DMS53 treated with DMSO at 0.1 percent for 48 hours (cell line): ENCODE results near the gene CHPF2.

Experiments
- DNase-seq: peaks from one replicate; lab custom pipeline; 2025; ENCODE audit not compliant: unreplicated experiment; lab: John Stamatoyannopoulos, UW

CHPF2 gene

DNA sequence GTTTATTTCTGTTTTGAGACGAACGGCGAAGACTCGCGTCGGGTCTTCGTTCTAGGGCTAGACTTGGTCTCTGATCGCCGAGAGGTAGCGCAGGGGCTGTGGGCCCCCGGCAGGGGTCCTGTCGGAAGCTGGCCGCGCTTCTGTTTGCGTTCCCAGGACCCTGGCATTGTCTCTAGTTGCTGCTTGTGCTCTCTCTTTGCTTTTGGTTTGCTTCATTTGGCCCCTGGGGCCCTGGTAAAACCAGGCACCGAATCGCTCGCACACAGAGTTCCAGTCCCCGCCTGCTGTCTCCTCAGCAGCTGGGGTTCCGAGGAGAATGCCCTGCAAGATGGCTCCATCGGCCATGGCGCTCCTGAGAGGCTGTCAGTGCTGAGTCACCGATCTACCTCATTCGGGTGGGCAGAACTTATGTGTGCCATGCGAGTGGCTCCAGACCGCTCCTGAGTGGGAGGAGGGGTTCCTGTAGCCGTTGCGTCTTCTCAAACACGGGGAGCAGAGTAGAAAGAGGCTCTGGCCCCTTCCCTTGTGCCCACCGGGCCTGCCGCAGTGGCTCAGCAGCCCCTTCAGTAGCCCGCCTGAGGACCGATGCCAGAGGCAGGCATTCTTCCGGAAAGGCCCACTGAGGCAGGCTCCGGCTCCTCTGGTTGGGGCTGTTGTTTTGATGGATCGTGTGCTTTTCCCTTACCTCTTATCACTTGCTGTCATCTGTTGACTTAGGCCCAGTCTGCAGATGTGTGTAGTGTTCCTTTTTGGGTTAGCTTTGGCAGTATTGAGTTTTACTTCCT lies 826 bp downstream of the CHPF2 start:
- no peak for DNase-seq

DNA sequence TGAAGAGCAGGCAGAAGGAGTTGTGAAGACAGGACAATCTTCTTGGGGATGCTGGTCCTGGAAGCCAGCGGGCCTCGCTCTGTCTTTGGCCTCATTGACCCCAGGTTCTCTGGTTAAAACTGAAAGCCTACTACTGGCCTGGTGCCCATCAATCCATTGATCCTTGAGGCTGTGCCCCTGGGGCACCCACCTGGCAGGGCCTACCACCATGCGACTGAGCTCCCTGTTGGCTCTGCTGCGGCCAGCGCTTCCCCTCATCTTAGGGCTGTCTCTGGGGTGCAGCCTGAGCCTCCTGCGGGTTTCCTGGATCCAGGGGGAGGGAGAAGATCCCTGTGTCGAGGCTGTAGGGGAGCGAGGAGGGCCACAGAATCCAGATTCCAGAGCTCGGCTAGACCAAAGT lies 1.5 kb downstream of the CHPF2 start:
- DNase-seq, result no peak

GRCh38 chr7:151235091-151235787 lies 3.0 kb downstream of the CHPF2 start:
- DNase-seq, result no peak

- no peak for DNase-seq
These were observed 4.1 kb downstream of the CHPF2 start for GRCh38 chr7:151236406-151236805.

DNA sequence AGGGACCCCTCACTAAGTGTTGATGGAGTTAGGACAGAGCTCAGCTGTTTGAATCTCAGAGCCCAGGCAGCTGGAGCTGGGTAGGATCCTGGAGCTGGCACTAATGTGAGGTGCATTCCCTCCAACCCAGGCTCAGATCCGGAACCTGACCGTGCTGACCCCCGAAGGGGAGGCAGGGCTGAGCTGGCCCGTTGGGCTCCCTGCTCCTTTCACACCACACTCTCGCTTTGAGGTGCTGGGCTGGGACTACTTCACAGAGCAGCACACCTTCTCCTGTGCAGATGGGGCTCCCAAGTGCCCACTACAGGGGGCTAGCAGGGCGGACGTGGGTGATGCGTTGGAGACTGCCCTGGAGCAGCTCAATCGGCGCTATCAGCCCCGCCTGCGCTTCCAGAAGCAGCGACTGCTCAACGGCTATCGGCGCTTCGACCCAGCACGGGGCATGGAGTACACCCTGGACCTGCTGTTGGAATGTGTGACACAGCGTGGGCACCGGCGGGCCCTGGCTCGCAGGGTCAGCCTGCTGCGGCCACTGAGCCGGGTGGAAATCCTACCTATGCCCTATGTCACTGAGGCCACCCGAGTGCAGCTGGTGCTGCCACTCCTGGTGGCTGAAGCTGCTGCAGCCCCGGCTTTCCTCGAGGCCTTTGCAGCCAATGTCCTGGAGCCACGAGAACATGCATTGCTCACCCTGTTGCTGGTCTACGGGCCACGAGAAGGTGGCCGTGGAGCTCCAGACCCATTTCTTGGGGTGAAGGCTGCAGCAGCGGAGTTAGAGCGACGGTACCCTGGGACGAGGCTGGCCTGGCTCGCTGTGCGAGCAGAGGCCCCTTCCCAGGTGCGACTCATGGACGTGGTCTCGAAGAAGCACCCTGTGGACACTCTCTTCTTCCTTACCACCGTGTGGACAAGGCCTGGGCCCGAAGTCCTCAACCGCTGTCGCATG lies 5.2 kb downstream of the CHPF2 start:
- DNase-seq, result no peak

DNA sequence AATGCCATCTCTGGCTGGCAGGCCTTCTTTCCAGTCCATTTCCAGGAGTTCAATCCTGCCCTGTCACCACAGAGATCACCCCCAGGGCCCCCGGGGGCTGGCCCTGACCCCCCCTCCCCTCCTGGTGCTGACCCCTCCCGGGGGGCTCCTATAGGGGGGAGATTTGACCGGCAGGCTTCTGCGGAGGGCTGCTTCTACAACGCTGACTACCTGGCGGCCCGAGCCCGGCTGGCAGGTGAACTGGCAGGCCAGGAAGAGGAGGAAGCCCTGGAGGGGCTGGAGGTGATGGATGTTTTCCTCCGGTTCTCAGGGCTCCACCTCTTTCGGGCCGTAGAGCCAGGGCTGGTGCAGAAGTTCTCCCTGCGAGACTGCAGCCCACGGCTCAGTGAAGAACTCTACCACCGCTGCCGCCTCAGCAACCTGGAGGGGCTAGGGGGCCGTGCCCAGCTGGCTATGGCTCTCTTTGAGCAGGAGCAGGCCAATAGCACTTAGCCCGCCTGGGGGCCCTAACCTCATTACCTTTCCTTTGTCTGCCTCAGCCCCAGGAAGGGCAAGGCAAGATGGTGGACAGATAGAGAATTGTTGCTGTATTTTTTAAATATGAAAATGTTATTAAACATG lies 6.0 kb downstream of the CHPF2 start:
- DNase-seq, result no peak

DNA sequence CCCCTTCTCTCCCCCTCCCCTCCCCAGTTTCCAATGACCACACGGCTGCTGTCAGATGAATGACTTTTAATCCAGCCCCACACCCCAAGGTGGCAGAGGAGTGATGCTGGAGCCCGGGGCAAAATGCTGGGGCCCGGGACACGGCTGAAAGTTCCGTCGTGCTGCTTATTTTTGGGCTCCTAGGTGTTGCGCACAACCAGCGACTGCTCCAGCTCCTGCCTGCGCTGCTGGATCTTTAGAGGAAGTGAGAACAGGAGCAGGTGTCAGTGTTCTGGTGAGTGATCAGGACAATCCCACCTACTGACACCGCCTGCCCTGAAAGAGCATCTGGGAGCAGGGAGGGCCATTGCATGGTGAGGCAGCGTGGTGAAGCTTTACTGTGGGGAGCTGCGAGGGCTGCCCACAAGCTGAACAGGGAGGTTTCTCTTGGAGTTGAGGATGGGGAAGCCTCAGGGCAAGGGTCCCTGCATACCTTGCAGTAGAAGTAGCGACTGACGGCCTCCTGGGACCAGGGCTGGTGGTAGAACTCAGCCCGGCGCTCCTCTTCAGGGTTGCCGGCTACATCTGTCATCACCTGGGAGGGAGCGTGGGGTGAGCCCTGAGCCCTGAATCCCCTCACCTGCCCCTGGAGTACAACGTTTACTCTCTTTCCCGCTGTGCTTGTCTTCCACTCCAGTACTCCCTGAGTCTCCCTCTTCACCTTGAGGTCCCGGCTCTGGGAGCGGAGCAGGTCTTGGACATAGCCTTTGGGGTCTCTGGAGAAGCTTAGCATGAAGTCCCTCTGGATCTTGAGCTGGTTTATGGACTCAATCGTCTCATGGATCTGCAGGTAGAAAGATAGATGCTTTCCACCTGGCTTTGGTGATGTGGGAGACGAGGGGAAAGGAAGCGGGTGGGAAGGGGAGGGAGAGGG lies 6.9 kb downstream of the CHPF2 start:
- DNase-seq, result no peak

- no peak for DNase-seq
These were observed 7.7 kb downstream of the CHPF2 start for GRCh38 chr7:151239837-151240459.

GRCh38 chr7:151240536-151240935 lies 8.3 kb downstream of the CHPF2 start:
- no peak for DNase-seq

DNA sequence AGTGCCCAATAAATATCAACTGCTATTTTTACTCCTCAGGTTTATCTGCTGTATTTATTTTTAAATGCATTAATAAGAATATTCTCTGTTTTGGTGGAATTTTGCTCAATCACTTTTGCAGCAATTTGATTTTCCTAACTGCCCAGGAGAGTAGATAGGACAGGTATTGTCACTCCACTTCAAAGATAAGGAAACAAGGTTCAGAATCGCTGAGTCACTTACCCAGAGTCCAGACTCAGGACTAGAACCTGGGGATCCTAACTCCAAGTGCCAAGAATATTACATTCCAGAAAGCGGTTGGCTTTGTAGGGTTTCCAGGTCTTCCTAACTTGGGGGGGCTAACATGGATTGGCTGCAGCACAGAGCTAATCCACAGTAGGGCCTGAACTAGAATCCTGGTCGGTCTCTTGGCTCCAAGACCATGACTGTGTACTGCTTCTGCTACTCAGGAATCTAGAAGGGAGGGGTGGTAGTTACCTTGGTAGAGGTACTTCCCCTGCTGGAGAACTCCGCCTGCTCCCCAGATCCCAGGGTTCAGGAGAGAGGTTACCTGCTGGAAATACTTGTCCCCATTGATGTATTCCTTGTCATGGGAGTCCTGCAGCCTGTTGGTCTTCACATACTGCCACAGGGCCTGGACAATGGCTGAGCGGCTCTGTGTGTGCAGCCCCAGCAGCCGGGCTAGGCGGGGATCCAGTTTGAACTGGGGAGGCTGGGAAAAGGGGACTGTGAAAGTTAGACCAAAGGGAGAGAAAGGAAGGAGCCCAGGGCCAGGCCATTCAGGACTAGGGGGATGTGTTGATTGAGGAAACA lies 8.9 kb downstream of the CHPF2 start:
- no peak for DNase-seq

GRCh38 chr7:151241755-151242096 lies 9.4 kb downstream of the CHPF2 start:
- DNase-seq, result no peak

GRCh38 chr7:151242159-151243044 lies 10.1 kb downstream of the CHPF2 start:
- DNase-seq, result no peak

- peak; percentile 35 for DNase-seq
These were observed 10.7 kb downstream of the CHPF2 start for GRCh38 chr7:151243045-151243349.

- DNase-seq, result peak; percentile 36
These were observed 11.3 kb downstream of the CHPF2 start for GRCh38 chr7:151243408-151244195.

DNA sequence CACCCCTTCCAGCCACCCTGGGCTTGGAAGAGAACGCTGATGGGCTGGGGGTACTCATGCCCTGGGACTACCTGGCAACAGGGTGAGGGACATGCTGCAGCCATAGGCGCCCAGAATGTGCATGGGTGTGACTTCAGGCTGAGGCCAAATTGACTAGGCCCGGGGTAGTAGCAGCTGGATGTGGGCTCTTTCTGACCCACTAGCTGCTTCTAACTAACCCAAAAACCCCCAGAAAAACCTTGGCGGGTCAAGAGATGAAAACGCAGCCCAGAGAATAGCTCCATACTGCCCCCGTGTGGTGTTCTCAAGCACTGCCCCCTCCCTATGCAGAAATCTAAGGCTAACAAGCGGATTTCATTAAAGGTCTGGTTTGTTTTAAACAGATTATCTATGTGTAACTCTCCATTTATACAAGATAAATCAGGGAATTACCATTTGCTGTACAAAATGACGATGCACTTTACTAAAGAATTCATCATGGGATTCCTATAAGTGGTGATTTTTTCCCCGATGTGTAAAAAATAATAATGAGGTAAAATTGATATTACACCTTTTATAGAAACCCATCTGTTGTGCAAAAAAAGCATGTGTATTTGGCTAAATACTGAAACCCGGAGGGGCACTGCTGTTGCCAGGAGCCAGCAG lies 12.0 kb downstream of the CHPF2 start:
- peak; percentile 54 for DNase-seq

GRCh38 chr7:151244841-151245346 lies 12.6 kb downstream of the CHPF2 start:
- no peak for DNase-seq
